ENCODE measurements around the gene OPCML. TPM values are rescaled to one million over a fixed set of nuclear protein-coding genes. Genes with fewer than 3 reads are reported as not detected.

Gene OPCML
- total and polyA plus RNA-seq, 4 donors, result under 0.01 to 0.01 TPM; not detected in 2

DNA sequence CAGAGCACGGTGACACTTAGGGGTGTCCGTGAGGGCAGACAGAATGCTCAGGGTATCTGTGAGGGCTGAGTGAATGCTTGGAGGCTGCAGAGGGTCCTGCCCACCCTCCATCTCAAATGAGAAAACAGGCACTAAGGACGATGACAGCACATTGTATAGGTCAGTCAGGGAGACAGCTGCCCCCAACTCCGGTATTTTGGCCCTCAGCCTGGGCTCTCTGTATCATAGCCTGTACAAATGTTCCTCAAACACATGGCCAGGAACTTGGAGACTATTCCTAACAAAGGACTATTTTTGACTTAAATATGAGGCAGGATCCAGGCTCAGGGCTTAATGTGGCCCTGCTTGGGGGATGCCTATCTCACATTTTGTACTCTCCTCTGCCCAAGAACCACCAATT lies 145.4 kb downstream of the OPCML start:
- Histone ChIP-seq H3K9me3 (ENCODE audit: control insufficient read depth in 4 of 4, low read length in 3 of 4) (no peaks in the 10 kb centered on the region), H3K4me1 (ENCODE audit: control insufficient read depth in 4 of 4, insufficient read depth in 4 of 4, low read length in 3 of 4) (no peaks in the 10 kb centered on the region), H3K27me3 (ENCODE audit: control insufficient read depth in 4 of 4, insufficient read depth in 4 of 4, low read length in 3 of 4) (no peaks in the 10 kb centered on the region), H3K36me3 (ENCODE audit: control insufficient read depth in 4 of 4, insufficient read depth in 3 of 4, low read depth in 1 of 4, low read length in 3 of 4) (no peaks in the 10 kb centered on the region), H3K27ac (ENCODE audit: low read depth in 1 of 2, low read length in 2 of 2) (no peak overlapping the region), H3K4me3 (ENCODE audit: low read depth in 1 of 3, low read length in 3 of 3) (no peak overlapping the region), H3K9ac (ENCODE audit: low read depth in 1 of 2, low read length in 2 of 2) (no peak overlapping the region)
- no peak for DNase-seq (ENCODE audit: low spot score)
- TF ChIP-seq, protein P1, sequence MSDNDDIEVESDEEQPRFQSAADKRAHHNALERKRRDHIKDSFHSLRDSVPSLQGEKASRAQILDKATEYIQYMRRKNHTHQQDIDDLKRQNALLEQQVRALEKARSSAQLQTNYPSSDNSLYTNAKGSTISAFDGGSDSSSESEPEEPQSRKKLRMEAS (IDR thresholded peaks at IDR 0.05), result no peak
- TF ChIP-seq HNF4A (conservative IDR thresholded peaks at IDR 0.05), result no peak
- TF ChIP-seq, protein P2, sequence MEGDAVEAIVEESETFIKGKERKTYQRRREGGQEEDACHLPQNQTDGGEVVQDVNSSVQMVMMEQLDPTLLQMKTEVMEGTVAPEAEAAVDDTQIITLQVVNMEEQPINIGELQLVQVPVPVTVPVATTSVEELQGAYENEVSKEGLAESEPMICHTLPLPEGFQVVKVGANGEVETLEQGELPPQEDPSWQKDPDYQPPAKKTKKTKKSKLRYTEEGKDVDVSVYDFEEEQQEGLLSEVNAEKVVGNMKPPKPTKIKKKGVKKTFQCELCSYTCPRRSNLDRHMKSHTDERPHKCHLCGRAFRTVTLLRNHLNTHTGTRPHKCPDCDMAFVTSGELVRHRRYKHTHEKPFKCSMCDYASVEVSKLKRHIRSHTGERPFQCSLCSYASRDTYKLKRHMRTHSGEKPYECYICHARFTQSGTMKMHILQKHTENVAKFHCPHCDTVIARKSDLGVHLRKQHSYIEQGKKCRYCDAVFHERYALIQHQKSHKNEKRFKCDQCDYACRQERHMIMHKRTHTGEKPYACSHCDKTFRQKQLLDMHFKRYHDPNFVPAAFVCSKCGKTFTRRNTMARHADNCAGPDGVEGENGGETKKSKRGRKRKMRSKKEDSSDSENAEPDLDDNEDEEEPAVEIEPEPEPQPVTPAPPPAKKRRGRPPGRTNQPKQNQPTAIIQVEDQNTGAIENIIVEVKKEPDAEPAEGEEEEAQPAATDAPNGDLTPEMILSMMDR (IDR thresholded peaks at IDR 0.05; ENCODE audit: low read depth, low read length, missing input control), result no peak
- TF ChIP-seq TAF1 (conservative IDR thresholded peaks at IDR 0.05), result no peak
- TF ChIP-seq GABPA (IDR thresholded peaks at IDR 0.05 in 1 of 2, conservative IDR thresholded peaks at IDR 0.05 in 1 of 2), result no peak
- TF ChIP-seq, protein P3, sequence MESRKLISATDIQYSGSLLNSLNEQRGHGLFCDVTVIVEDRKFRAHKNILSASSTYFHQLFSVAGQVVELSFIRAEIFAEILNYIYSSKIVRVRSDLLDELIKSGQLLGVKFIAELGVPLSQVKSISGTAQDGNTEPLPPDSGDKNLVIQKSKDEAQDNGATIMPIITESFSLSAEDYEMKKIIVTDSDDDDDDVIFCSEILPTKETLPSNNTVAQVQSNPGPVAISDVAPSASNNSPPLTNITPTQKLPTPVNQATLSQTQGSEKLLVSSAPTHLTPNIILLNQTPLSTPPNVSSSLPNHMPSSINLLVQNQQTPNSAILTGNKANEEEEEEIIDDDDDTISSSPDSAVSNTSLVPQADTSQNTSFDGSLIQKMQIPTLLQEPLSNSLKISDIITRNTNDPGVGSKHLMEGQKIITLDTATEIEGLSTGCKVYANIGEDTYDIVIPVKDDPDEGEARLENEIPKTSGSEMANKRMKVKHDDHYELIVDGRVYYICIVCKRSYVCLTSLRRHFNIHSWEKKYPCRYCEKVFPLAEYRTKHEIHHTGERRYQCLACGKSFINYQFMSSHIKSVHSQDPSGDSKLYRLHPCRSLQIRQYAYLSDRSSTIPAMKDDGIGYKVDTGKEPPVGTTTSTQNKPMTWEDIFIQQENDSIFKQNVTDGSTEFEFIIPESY (IDR thresholded peaks at IDR 0.05), result no peak
- TF ChIP-seq, protein P4, sequence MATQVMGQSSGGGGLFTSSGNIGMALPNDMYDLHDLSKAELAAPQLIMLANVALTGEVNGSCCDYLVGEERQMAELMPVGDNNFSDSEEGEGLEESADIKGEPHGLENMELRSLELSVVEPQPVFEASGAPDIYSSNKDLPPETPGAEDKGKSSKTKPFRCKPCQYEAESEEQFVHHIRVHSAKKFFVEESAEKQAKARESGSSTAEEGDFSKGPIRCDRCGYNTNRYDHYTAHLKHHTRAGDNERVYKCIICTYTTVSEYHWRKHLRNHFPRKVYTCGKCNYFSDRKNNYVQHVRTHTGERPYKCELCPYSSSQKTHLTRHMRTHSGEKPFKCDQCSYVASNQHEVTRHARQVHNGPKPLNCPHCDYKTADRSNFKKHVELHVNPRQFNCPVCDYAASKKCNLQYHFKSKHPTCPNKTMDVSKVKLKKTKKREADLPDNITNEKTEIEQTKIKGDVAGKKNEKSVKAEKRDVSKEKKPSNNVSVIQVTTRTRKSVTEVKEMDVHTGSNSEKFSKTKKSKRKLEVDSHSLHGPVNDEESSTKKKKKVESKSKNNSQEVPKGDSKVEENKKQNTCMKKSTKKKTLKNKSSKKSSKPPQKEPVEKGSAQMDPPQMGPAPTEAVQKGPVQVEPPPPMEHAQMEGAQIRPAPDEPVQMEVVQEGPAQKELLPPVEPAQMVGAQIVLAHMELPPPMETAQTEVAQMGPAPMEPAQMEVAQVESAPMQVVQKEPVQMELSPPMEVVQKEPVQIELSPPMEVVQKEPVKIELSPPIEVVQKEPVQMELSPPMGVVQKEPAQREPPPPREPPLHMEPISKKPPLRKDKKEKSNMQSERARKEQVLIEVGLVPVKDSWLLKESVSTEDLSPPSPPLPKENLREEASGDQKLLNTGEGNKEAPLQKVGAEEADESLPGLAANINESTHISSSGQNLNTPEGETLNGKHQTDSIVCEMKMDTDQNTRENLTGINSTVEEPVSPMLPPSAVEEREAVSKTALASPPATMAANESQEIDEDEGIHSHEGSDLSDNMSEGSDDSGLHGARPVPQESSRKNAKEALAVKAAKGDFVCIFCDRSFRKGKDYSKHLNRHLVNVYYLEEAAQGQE (IDR thresholded peaks at IDR 0.05), result no peak
- no peak for TF ChIP-seq HNF4G (IDR thresholded peaks at IDR 0.05)
- TF ChIP-seq RAD21 (IDR thresholded peaks at IDR 0.05), result no peak
- TF ChIP-seq RXRA (IDR thresholded peaks at IDR 0.05), result no peak
- TF ChIP-seq JUND (IDR thresholded peaks at IDR 0.05), result no peak
- TF ChIP-seq NR2F2 (IDR thresholded peaks at IDR 0.05), result no peak
- WGBS, result 52% methylated on average over 4 of the region's 4 CpGs

DNA sequence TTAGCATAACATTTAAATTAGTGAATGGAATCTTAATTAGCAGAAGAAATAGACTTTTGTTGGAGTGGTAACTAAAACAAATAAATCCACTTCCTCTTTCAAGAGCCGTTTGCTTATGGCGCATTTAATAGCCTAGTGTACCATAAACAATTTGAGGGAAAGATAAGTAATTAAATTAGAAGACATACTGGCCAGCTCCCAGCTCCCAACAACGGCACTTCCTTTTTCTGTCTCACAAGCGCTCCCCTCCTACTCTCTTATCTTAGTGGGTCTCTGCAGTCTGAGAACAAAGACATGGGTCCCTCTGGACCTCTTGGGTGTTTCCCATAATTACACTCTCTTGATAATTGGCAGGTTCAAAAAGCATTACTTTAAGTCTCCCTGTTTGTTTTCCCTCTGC lies 146.0 kb downstream of the OPCML start:
- H3K27ac ChIP-seq (ENCODE audit: low read depth in 1 of 2, low read length in 2 of 2), result no peak overlapping the region
- H3K27me3 ChIP-seq (ENCODE audit: control insufficient read depth in 4 of 4, insufficient read depth in 4 of 4, low read length in 3 of 4), result peaks cover 0 to 4% (median 0%) of the 10 kb centered on the region in 4 donors
- no peak overlapping the region for H3K9ac ChIP-seq (ENCODE audit: low read depth in 1 of 2, low read length in 2 of 2)
- WGBS, result 40% methylated on average over 4 of the region's 4 CpGs
- DNase-seq (ENCODE audit: low spot score), result no peak
- no peaks in the 10 kb centered on the region for H3K36me3 ChIP-seq (ENCODE audit: control insufficient read depth in 4 of 4, insufficient read depth in 3 of 4, low read depth in 1 of 4, low read length in 3 of 4)
- H3K4me3 ChIP-seq (ENCODE audit: low read depth in 1 of 3, low read length in 3 of 3), result no peak overlapping the region
- H3K9me3 ChIP-seq (ENCODE audit: control insufficient read depth in 4 of 4, low read length in 3 of 4), result no peaks in the 10 kb centered on the region
- no peaks in the 10 kb centered on the region for H3K4me1 ChIP-seq (ENCODE audit: control insufficient read depth in 4 of 4, insufficient read depth in 4 of 4, low read length in 3 of 4)
- TF ChIP-seq EGR1 (IDR thresholded peaks at IDR 0.05; ENCODE audit: low read depth in 2 of 2) (no peak), NR2F2 (IDR thresholded peaks at IDR 0.05) (no peak), JUND (IDR thresholded peaks at IDR 0.05) (no peak), RXRA (IDR thresholded peaks at IDR 0.05) (no peak), RAD21 (IDR thresholded peaks at IDR 0.05) (no peak), GABPA (IDR thresholded peaks at IDR 0.05 in 1 of 2, conservative IDR thresholded peaks at IDR 0.05 in 1 of 2) (no peak), FOXA2 (IDR thresholded peaks at IDR 0.05) (no peak), SP1 (IDR thresholded peaks at IDR 0.05) (no peak), FOXA1 (IDR thresholded peaks at IDR 0.05) (no peak), YY1 (IDR thresholded peaks at IDR 0.05) (no peak), HNF4G (IDR thresholded peaks at IDR 0.05) (no peak), TAF1 (conservative IDR thresholded peaks at IDR 0.05) (no peak), HNF4A (conservative IDR thresholded peaks at IDR 0.05) (no peak)
- TF ChIP-seq, protein P4 (IDR thresholded peaks at IDR 0.05), result no peak
- TF ChIP-seq, protein P1 (IDR thresholded peaks at IDR 0.05), result no peak
- TF ChIP-seq, protein P5, sequence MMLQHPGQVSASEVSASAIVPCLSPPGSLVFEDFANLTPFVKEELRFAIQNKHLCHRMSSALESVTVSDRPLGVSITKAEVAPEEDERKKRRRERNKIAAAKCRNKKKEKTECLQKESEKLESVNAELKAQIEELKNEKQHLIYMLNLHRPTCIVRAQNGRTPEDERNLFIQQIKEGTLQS (IDR thresholded peaks at IDR 0.05), result no peak
- TF ChIP-seq, protein P3 (IDR thresholded peaks at IDR 0.05), result no peak
